Hepatocyte (in vitro differentiated cells): Measurements from ENCODE around the gene NUMA1.

Source experiments
- CTCF ChIP-seq: fragments of 200-600 bp; sonication (generic); IDR thresholded peaks from 2 replicates; pipeline ENCODE4 v1.5.1; 2016; ENCODE audit warnings: antibody characterized with exemption, mild to moderate bottlenecking; ENCODE audit not compliant: poor library complexity
- EZH2phosphoT487 ChIP-seq: fragments of 200-600 bp; sonication (generic); IDR thresholded peaks from one replicate; pipeline ENCODE4 v1.6.1; 2018; ENCODE audit warnings: antibody characterized with exemption, mild to moderate bottlenecking, low read depth, moderate library complexity; ENCODE audit not compliant: unreplicated experiment, severe bottlenecking

- TF ChIP-seq CTCF (no peak), EZH2phosphoT487 (no peak)
Measured at GRCh38 chr11:72008728-72009127, 71.6 kb downstream of the NUMA1 start.
